ENCODE results near the gene CCDC106. TPM values are rescaled to one million over a fixed set of nuclear protein-coding genes. Genes with fewer than 3 reads are reported as not detected.

CCDC106 gene
- total RNA-seq, 4 donors from 2014 or later = 8.1 to 17.4 (median 14.0) TPM

- no peak for TF ChIP-seq POLR2A (IDR thresholded peaks at IDR 0.05)
- TF ChIP-seq, protein P1, sequence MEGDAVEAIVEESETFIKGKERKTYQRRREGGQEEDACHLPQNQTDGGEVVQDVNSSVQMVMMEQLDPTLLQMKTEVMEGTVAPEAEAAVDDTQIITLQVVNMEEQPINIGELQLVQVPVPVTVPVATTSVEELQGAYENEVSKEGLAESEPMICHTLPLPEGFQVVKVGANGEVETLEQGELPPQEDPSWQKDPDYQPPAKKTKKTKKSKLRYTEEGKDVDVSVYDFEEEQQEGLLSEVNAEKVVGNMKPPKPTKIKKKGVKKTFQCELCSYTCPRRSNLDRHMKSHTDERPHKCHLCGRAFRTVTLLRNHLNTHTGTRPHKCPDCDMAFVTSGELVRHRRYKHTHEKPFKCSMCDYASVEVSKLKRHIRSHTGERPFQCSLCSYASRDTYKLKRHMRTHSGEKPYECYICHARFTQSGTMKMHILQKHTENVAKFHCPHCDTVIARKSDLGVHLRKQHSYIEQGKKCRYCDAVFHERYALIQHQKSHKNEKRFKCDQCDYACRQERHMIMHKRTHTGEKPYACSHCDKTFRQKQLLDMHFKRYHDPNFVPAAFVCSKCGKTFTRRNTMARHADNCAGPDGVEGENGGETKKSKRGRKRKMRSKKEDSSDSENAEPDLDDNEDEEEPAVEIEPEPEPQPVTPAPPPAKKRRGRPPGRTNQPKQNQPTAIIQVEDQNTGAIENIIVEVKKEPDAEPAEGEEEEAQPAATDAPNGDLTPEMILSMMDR (IDR thresholded peaks at IDR 0.05) = no peak
- Histone ChIP-seq H3K4me3 (no peak overlapping the region), H3K27ac (no peak overlapping the region), H3K27me3 (no peaks in the 10 kb centered on the region), H3K4me1 (peaks cover 0 to 11% (median 0%) of the 10 kb centered on the region in 4 donors), H3K9me3 (no peaks in the 10 kb centered on the region), H3K36me3 (peaks cover 0 to 68% (median 0%) of the 10 kb centered on the region in 3 donors)
- peak in 1 of 3 donors; percentile 42 for DNase-seq
Measured at GRCh38 chr19:55699221-55699620, 51.2 kb downstream of the CCDC106 start.

DNA sequence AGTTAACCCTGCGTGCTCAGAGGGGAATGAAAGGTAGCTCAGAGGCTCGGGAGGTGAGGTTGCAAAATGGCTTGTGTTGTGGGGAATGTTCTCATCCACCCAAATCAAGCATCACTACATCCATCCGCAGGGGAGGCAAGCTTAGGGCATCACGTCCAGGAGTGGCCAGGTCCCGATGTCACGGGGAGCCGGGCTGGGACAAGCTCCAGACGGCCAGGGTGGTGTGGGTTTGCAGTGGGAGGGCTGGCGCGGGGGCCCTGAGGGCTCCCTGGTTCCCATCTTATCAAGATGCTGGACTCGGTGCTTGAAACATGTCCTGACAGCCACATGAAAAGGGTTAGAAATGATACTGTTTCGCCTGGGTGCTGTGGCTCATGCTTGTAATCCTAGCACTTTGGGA, 52.8 kb downstream of the CCDC106 start:
- Histone ChIP-seq H3K4me3 (no peak overlapping the region), H3K9me3 (no peaks in the 10 kb centered on the region), H3K27me3 (no peaks in the 10 kb centered on the region), H3K36me3 (peaks cover 0 to 58% (median 0%) of the 10 kb centered on the region in 3 donors), H3K27ac (no peak overlapping the region), H3K4me1 (peaks cover 0 to 11% (median 0%) of the 10 kb centered on the region in 4 donors)
- DNase-seq = peak in 1 of 3 donors; percentile 18
- TF ChIP-seq POLR2A (IDR thresholded peaks at IDR 0.05) = no peak

DNA sequence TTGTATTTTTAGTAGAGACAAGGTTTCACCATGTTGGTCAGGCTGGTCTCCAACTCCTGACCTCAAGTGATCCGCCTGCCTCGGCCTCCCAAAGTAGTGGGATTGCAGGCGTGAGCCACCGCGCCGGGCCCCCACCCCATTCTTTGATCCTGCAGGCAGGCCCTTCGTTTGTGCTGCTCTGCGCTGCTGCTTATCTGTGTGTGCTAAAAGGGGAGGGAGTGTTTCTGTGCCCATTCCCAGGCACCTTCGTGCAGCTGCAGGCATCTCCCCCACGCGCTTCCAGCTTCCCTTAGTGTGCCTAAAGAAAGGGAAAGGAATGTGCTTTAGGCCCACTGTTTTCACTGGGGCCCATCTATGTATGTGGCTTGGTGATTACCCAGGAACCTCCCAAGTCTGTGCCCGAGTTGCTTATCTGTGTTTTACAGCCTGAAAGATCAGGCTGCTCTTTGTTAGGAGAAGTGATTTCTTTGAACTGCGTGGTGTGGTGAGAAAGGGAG, 54.2 kb downstream of the CCDC106 start:
- Histone ChIP-seq H3K27ac (peak overlapping the region in 2 of 4 donors; percentile 47 to 60), H3K36me3 (peaks cover 0 to 45% (median 0%) of the 10 kb centered on the region in 3 donors), H3K4me1 (peaks cover 0 to 11% (median 0%) of the 10 kb centered on the region in 4 donors), H3K9me3 (no peaks in the 10 kb centered on the region), H3K4me3 (no peak overlapping the region), H3K27me3 (no peaks in the 10 kb centered on the region)
- TF ChIP-seq, protein P1 (IDR thresholded peaks at IDR 0.05) = no peak
- TF ChIP-seq POLR2A (IDR thresholded peaks at IDR 0.05) = no peak
- DNase-seq = peak in 1 of 3 donors; percentile 44

Other genes with a start within 250 kb of the CCDC106 start
- gene UBE2S, start 240.4 kb upstream of the CCDC106 start, total RNA-seq = 1 to 10 TPM; 5.2 to 9.1 (median 7.6) TPM
- not detected for gene SHISA7, start 204.9 kb upstream of the CCDC106 start, total RNA-seq
- gene ISOC2, start 186.6 kb upstream of the CCDC106 start, total RNA-seq = 100 to 1,000 TPM in 1 of 4 donors, 10 to 100 TPM in 3; 28.1 to 102 (median 60.0) TPM
- not detected for gene C19orf85, start 183.5 kb upstream of the CCDC106 start, total RNA-seq
- gene ZNF628, start 171.6 kb upstream of the CCDC106 start, total RNA-seq = 10 to 100 TPM; 10.1 to 47.0 (median 15.5) TPM
- 1 to 10 TPM; 1.4 to 7.4 (median 3.0) TPM for gene NAT14, start 163.0 kb upstream of the CCDC106 start, total RNA-seq
- gene SSC5D, start 159.8 kb upstream of the CCDC106 start, total RNA-seq = 10 to 100 TPM in 1 of 4 donors, 1 to 10 TPM in 3; 2.8 to 10.3 (median 5.0) TPM
- gene SBK2, start 111.1 kb upstream of the CCDC106 start, total RNA-seq = not detected
- 1 to 10 TPM in 1 of 4 donors, not detected in 3; 1.0 TPM for gene SBK3, start 102.7 kb upstream of the CCDC106 start, total RNA-seq
- gene ZNF579, start 67.4 kb upstream of the CCDC106 start, total RNA-seq = 1 to 10 TPM in 3 of 4 donors, not detected in 1; 1.7 to 6.1 (median 3.1) TPM
- 10 to 100 TPM in 3 of 4 donors, 1 to 10 TPM in 1; 6.0 to 14.9 (median 12.0) TPM for gene FIZ1, start 48.7 kb upstream of the CCDC106 start, total RNA-seq
- 10 to 100 TPM; 30.3 to 45.2 (median 44.4) TPM for gene ZNF524, start 47.9 kb upstream of the CCDC106 start, total RNA-seq
- gene ZNF865, start 42.6 kb upstream of the CCDC106 start, total RNA-seq = 10 to 100 TPM in 3 of 4 donors, 1 to 10 TPM in 1; 8.6 to 18.9 (median 14.3) TPM
- 10 to 100 TPM in 3 of 4 donors, 1 to 10 TPM in 1; 6.0 to 18.3 (median 12.3) TPM for gene ZNF784, start 23.6 kb upstream of the CCDC106 start, total RNA-seq
- 10 to 100 TPM; 12.3 to 38.4 (median 25.2) TPM for gene ZNF580, start 7.2 kb upstream of the CCDC106 start, total RNA-seq
- gene ZNF581, start 4.6 kb upstream of the CCDC106 start, total RNA-seq = 10 to 100 TPM in 3 of 4 donors, 1 to 10 TPM in 1; 7.7 to 28.9 (median 14.1) TPM
- 100 to 1,000 TPM; 132 to 292 (median 159) TPM for gene U2AF2, start 6.8 kb downstream of the CCDC106 start, total RNA-seq
- 100 to 1,000 TPM; 120 to 241 (median 163) TPM for gene EPN1, start 27.0 kb downstream of the CCDC106 start, total RNA-seq
- not detected for gene NLRP9, start 90.2 kb downstream of the CCDC106 start, total RNA-seq
- under 1 TPM in 1 of 4 donors, not detected in 3; 0.94 TPM for gene RFPL4A, start 110.9 kb downstream of the CCDC106 start, total RNA-seq
- gene RFPL4AL1, start 120.9 kb downstream of the CCDC106 start, total RNA-seq = not detected
- gene NLRP11, start 183.8 kb downstream of the CCDC106 start, total RNA-seq = not detected
- not detected for gene NLRP4, start 188.3 kb downstream of the CCDC106 start, total RNA-seq

Data from Peyer's patch (tissue), 4 donors.